Measurements from ENCODE around the gene ABCC8.

GRCh38 chr11:17431139-17431538 is 45.5 kb downstream of the ABCC8 start:
- no peak for TF ChIP-seq EZH2phosphoT487 (IDR thresholded peaks at IDR 0.05; ENCODE audit: low read depth, severe bottlenecking, unreplicated experiment)
- no peak for TF ChIP-seq CTCF (IDR thresholded peaks at IDR 0.05; ENCODE audit: poor library complexity)
- TF ChIP-seq EZH2 (IDR thresholded peaks at IDR 0.05; ENCODE audit: borderline replicate concordance): no peak

Data from hepatocyte (in vitro differentiated cells).